Central memory CD4-positive, alpha-beta T cell (primary cell): ENCODE results near the gene OSR1.
"Not testable (repeated sequence)": the region's sequence is repeated elsewhere in the genome, so short reads cannot be mapped to it uniquely, and the experiment has no call there.

Source experiments
- DNase-seq: peaks from one replicate; pipeline ENCODE4 v3.0.0; 2022

OSR1 gene

GRCh38 chr2:19330436-19330835 is 28.0 kb downstream of the OSR1 start:
- no peak for DNase-seq

GRCh38 chr2:19329445-19329844 is 29.0 kb downstream of the OSR1 start:
- no peak for DNase-seq

GRCh38 chr2:19327496-19327895 is 30.9 kb downstream of the OSR1 start:
- DNase-seq = no peak

GRCh38 chr2:19321946-19322345 is 36.5 kb downstream of the OSR1 start:
- DNase-seq = no peak

- no peak for DNase-seq
Measured at GRCh38 chr2:19320813-19321212, 37.6 kb downstream of the OSR1 start.

- DNase-seq = no peak
Measured at GRCh38 chr2:19319698-19320097, 38.7 kb downstream of the OSR1 start.

GRCh38 chr2:19319064-19319463 is 39.4 kb downstream of the OSR1 start:
- no peak for DNase-seq

- no peak for DNase-seq
Measured at GRCh38 chr2:19313553-19313952, 44.9 kb downstream of the OSR1 start.

- no peak for DNase-seq
Measured at GRCh38 chr2:19312949-19313348, 45.5 kb downstream of the OSR1 start.

- not testable (repeated sequence) for DNase-seq
Measured at GRCh38 chr2:19306065-19306464, 52.4 kb downstream of the OSR1 start.

- not testable (repeated sequence) for DNase-seq
Measured at GRCh38 chr2:19305400-19306055, 52.9 kb downstream of the OSR1 start.

GRCh38 chr2:19301706-19302105 is 56.7 kb downstream of the OSR1 start:
- DNase-seq = no peak
